Tibial nerve (tissue), 4 donors: ENCODE results near the gene PRKCH. TPM values are rescaled to one million over a fixed set of nuclear protein-coding genes. Genes with fewer than 3 reads are reported as not detected.

ENCODE experiments used
- DNase-seq, 2 donors: peaks; one replicate each; pipeline ENCODE4 v3.0.0-alpha.2; 2019; ENCODE audit warnings: low spot score in 2 of 2
- H3K27ac ChIP-seq, 4 donors: fragments of 200-600 bp; sonication (generic) in 3 of 4; one replicate each; pipeline ENCODE4 v1.5.1; 2017 to 2019; ENCODE audit warnings: mild to moderate bottlenecking in 1 of 4
- H3K27me3 ChIP-seq, 2 donors: fragments of 200-600 bp; sonication (generic) in 1 of 2; one replicate each; pipeline versions ENCODE4 v1.5.1 to v1.6.0; 2017 to 2019
- H3K36me3 ChIP-seq, 3 donors: fragments of 200-600 bp; sonication (generic); one replicate each; pipeline ENCODE4 v1.5.1; 2018 to 2019
- H3K4me1 ChIP-seq, 4 donors: fragments of 200-600 bp; sonication (generic) in 3 of 4; one replicate each; pipeline ENCODE4 v1.5.1; 2017 to 2019
- H3K4me3 ChIP-seq, 4 donors: fragments of 200-600 bp; sonication (generic) in 3 of 4; one replicate each; pipeline ENCODE4 v1.5.1; 2017 to 2019; ENCODE audit warnings: mild to moderate bottlenecking in 1 of 4, moderate library complexity in 1 of 4
- H3K9me3 ChIP-seq, 4 donors: fragments of 200-600 bp; sonication (generic) in 3 of 4; one replicate each; pipeline ENCODE4 v1.5.1; 2017 to 2019
- CTCF ChIP-seq, 5 experiments: fragments of 200-600 bp in 3 of 5; fragments of 450-650 bp in 2 of 5; sonication (generic) in 3 of 5; IDR thresholded peaks; one replicate each; pipeline ENCODE4 v1.5.1; 2016 to 2019; ENCODE audit warnings: antibody characterized with exemption in 5 of 5, mild to moderate bottlenecking in 3 of 5, moderate library complexity in 2 of 5
- EP300 ChIP-seq, 2 donors: sonication (generic); formaldehyde crosslinking; IDR thresholded peaks; one replicate each; pipeline ENCODE4 v1.6.1; 2017; ENCODE audit warnings: antibody characterized with exemption in 2 of 2, mild to moderate bottlenecking in 1 of 2
- POLR2A ChIP-seq, 2 donors: fragments of 450-650 bp; IDR thresholded peaks; one replicate each; pipeline ENCODE4 v1.6.1; 2017; ENCODE audit warnings: antibody characterized with exemption in 2 of 2, mild to moderate bottlenecking in 2 of 2, moderate library complexity in 2 of 2
- WGBS, 2 donors: methylation state at CpG; one replicate each; pipeline ENCODE4 v1.1.5; 2018; 5-methylcytosine and 5-hydroxymethylcytosine counted together
- total RNA-seq, 4 donors: library from RNA; depleted of rRNA; stranded (reverse); fragments of >200 nt; gene quantifications; one replicate each; pipeline ENCODE4 v1.1.0, GENCODE V29; 2016

Gene PRKCH
- total RNA-seq, 4 donors from 2014 or later, result 26.4 to 33.9 (median 29.2) TPM

GRCh38 chr14:61524211-61524806, 202.9 kb downstream of the PRKCH start:
- Histone ChIP-seq H3K4me3 (no peak overlapping the region), H3K4me1 (peaks cover 0 to 23% (median 18%) of the 10 kb centered on the region in 4 donors), H3K36me3 (no peaks in the 10 kb centered on the region), H3K27ac (peak overlapping the region in 3 of 4 donors; percentile 30 to 79 (median 78)), H3K27me3 (no peaks in the 10 kb centered on the region), H3K9me3 (no peaks in the 10 kb centered on the region)
- 13 to 19% methylated on average over 4 of the region's 4 CpGs for WGBS, 2 donors
- DNase-seq, result no peak
- peak in 1 of 2 donors; percentile 6 for TF ChIP-seq EP300 (IDR thresholded peaks at IDR 0.05)
- no peak for TF ChIP-seq POLR2A (IDR thresholded peaks at IDR 0.05)

GRCh38 chr14:61524936-61525292, 203.5 kb downstream of the PRKCH start:
- no peak for DNase-seq
- H3K27ac ChIP-seq, result peak overlapping the region; percentile 9 to 79 (median 54)
- WGBS, 2 donors, result 100% methylated on average over 1 of the region's 1 CpG
- H3K27me3 ChIP-seq, result no peaks in the 10 kb centered on the region
- TF ChIP-seq EP300 (IDR thresholded peaks at IDR 0.05) (no peak), POLR2A (IDR thresholded peaks at IDR 0.05) (no peak), CTCF (IDR thresholded peaks at IDR 0.05) (no peak)
- H3K36me3 ChIP-seq, result no peaks in the 10 kb centered on the region
- no peaks in the 10 kb centered on the region for H3K9me3 ChIP-seq
- no peak overlapping the region for H3K4me3 ChIP-seq
- peaks cover 0 to 23% (median 18%) of the 10 kb centered on the region in 4 donors for H3K4me1 ChIP-seq

GRCh38 chr14:61525293-61526011, 204.1 kb downstream of the PRKCH start:
- H3K9me3 ChIP-seq, result no peaks in the 10 kb centered on the region
- DNase-seq, result peak; percentile 33 to 64
- no peaks in the 10 kb centered on the region for H3K36me3 ChIP-seq
- H3K27me3 ChIP-seq, result no peaks in the 10 kb centered on the region
- H3K4me1 ChIP-seq, result peaks cover 0 to 23% (median 18%) of the 10 kb centered on the region in 4 donors
- H3K27ac ChIP-seq, result peak overlapping the region; percentile 9 to 79 (median 54)
- 77 to 80% methylated on average over 16 of the region's 16 CpGs for WGBS, 2 donors
- peak; percentile 92 to 93 for TF ChIP-seq EP300 (IDR thresholded peaks at IDR 0.05)
- no peak for TF ChIP-seq POLR2A (IDR thresholded peaks at IDR 0.05)
- TF ChIP-seq CTCF (IDR thresholded peaks at IDR 0.05), result no peak
- H3K4me3 ChIP-seq, result no peak overlapping the region

- WGBS, 2 donors, result 77 to 82% methylated on average over 8 to 9 of the region's 9 CpGs
- no peaks in the 10 kb centered on the region for H3K9me3 ChIP-seq
- peak overlapping the region in 2 of 4 donors; percentile 49 to 66 for H3K27ac ChIP-seq
- no peaks in the 10 kb centered on the region for H3K36me3 ChIP-seq
- no peak for DNase-seq
- H3K27me3 ChIP-seq, result no peaks in the 10 kb centered on the region
- TF ChIP-seq EP300 (IDR thresholded peaks at IDR 0.05) (peak in 1 of 2 donors; percentile 7), CTCF (IDR thresholded peaks at IDR 0.05) (no peak)
- H3K4me3 ChIP-seq, result no peak overlapping the region
- peaks cover 0 to 19% (median 18%) of the 10 kb centered on the region in 4 donors for H3K4me1 ChIP-seq
These were observed 205.3 kb downstream of the PRKCH start for GRCh38 chr14:61526405-61527312.

GRCh38 chr14:61527325-61528100, 206.1 kb downstream of the PRKCH start:
- TF ChIP-seq CTCF (IDR thresholded peaks at IDR 0.05) (no peak), EP300 (IDR thresholded peaks at IDR 0.05) (no peak), POLR2A (IDR thresholded peaks at IDR 0.05) (no peak)
- Histone ChIP-seq H3K4me3 (no peak overlapping the region), H3K27ac (peak overlapping the region in 1 of 4 donors; percentile 66), H3K36me3 (no peaks in the 10 kb centered on the region), H3K9me3 (no peaks in the 10 kb centered on the region), H3K27me3 (no peaks in the 10 kb centered on the region), H3K4me1 (peaks cover 0 to 19% (median 18%) of the 10 kb centered on the region in 4 donors)
- 55% methylated on average over 10 of the region's 10 CpGs for WGBS, 2 donors
- no peak for DNase-seq
